Trophoblast cell (in vitro differentiated cells and primary cell): Measurements from ENCODE around the gene AQP12A.
"Not testable (repeated sequence)": the region's sequence is repeated elsewhere in the genome, so short reads cannot be mapped to it uniquely, and the experiment has no call there.

Experiments
- DNase-seq, 2 donors: peaks; one replicate each; pipeline ENCODE4 v3.0.0-alpha.2; 2016
- H2AFZ ChIP-seq: 2 replicates; pipeline ENCODE4 v1.6.1; 2013; ENCODE audit warnings: low read length, moderate library complexity, mild to moderate bottlenecking; ENCODE audit not compliant: insufficient read depth, poor library complexity
- H2AK5ac ChIP-seq: 2 replicates; pipeline ENCODE4 v1.6.1; 2013; ENCODE audit warnings: mild to moderate bottlenecking, low read length
- H2BK120ac ChIP-seq: 2 replicates; pipeline ENCODE4 v1.6.1; 2013; ENCODE audit warnings: low read length, mild to moderate bottlenecking, moderate library complexity; ENCODE audit not compliant: insufficient read depth, poor library complexity
- H2BK12ac ChIP-seq: 2 replicates; pipeline ENCODE4 v1.6.1; 2013; ENCODE audit warnings: mild to moderate bottlenecking, low read length, moderate library complexity
- H2BK5ac ChIP-seq: 2 replicates; pipeline ENCODE4 v1.6.1; 2013; ENCODE audit warnings: low read length, low read depth, moderate library complexity, mild to moderate bottlenecking; ENCODE audit not compliant: poor library complexity
- H3K14ac ChIP-seq: 2 replicates; pipeline ENCODE4 v1.6.1; 2013; ENCODE audit warnings: mild to moderate bottlenecking, low read length
- H3K18ac ChIP-seq: 2 replicates; pipeline ENCODE4 v1.6.1; 2013; ENCODE audit warnings: mild to moderate bottlenecking, low read length
- H3K23ac ChIP-seq: 2 replicates; pipeline ENCODE4 v1.6.1; 2013; ENCODE audit warnings: low read length
- H3K27ac ChIP-seq: 2 replicates; pipeline ENCODE4 v1.5.1; 2013; ENCODE audit warnings: low read depth, mild to moderate bottlenecking, inconsistent platforms, low read length, moderate library complexity
- H3K27me3 ChIP-seq: 2 replicates; pipeline ENCODE4 v1.6.1; 2013; ENCODE audit warnings: inconsistent platforms, mild to moderate bottlenecking, low read length, moderate library complexity; ENCODE audit not compliant: insufficient read depth
- H3K36me3 ChIP-seq, 2 experiments: 1 replicate in 1 of 2; 2 replicates in 1 of 2; pipeline ENCODE4 v1.6.1; 2013; ENCODE audit warnings: low read length in 2 of 2, mild to moderate bottlenecking in 2 of 2, moderate library complexity in 1 of 2; ENCODE audit not compliant: insufficient read depth in 2 of 2, control insufficient read depth in 1 of 2
- H3K4ac ChIP-seq: 2 replicates; pipeline ENCODE4 v1.6.1; 2013; ENCODE audit warnings: low read depth, mild to moderate bottlenecking, low read length, moderate library complexity
- H3K4me1 ChIP-seq, 2 experiments: 1 replicate in 1 of 2; 2 replicates in 1 of 2; pipeline ENCODE4 v1.6.1; 2013; ENCODE audit warnings: low read length in 2 of 2, mild to moderate bottlenecking in 2 of 2, moderate library complexity in 1 of 2; ENCODE audit not compliant: insufficient read depth in 2 of 2, control insufficient read depth in 1 of 2
- H3K4me2 ChIP-seq: 2 replicates; pipeline ENCODE4 v1.6.1; 2013; ENCODE audit warnings: inconsistent platforms, mild to moderate bottlenecking, low read length, moderate library complexity
- H3K4me3 ChIP-seq: 2 replicates; pipeline ENCODE4 v1.5.1; 2013; ENCODE audit warnings: mild to moderate bottlenecking, low read depth, low read length, inconsistent platforms
- H3K79me1 ChIP-seq: one replicate; pipeline ENCODE4 v1.6.1; 2013; ENCODE audit warnings: low read length
- H3K79me2 ChIP-seq: 2 replicates; pipeline ENCODE4 v1.6.1; 2013; ENCODE audit warnings: low read length, mild to moderate bottlenecking; ENCODE audit not compliant: control insufficient read depth, insufficient read depth, poor library complexity
- H3K9ac ChIP-seq: 2 replicates; pipeline ENCODE4 v1.6.1; 2013; ENCODE audit warnings: mild to moderate bottlenecking, low read length
- H3K9me3 ChIP-seq: 2 replicates; pipeline ENCODE4 v1.6.1; 2013; ENCODE audit warnings: low read depth, mild to moderate bottlenecking, control low read depth, inconsistent platforms, low read length; ENCODE audit not compliant: insufficient read depth
- H4K12ac ChIP-seq: 2 replicates; pipeline ENCODE4 v1.6.1; 2013; ENCODE audit warnings: low read depth, mild to moderate bottlenecking, low read length, moderate library complexity
- H4K8ac ChIP-seq: 2 replicates; pipeline ENCODE4 v1.6.1; 2013; ENCODE audit warnings: low read depth, mild to moderate bottlenecking, low read length, moderate library complexity
- H4K91ac ChIP-seq: one replicate; pipeline ENCODE4 v1.6.1; 2013; ENCODE audit warnings: low read depth, mild to moderate bottlenecking, low read length, moderate library complexity
- WGBS: extraction: QIAGEN DNeasy Blood & Tissue Kit; methylation state at CpG from one replicate; pipeline ENCODE4 v1.1.7; 2013; ENCODE audit warnings: missing lambda C conversion rate; ENCODE audit not compliant: insufficient read length, insufficient coverage; ENCODE audit errors: extremely low coverage; 5-methylcytosine and 5-hydroxymethylcytosine counted together

AQP12A gene

GRCh38 chr2:240678043-240678442 is 13.6 kb upstream of the AQP12A start:
- no CpG with 5 or more reads among the region's 14 CpGs for WGBS

GRCh38 chr2:240678909-240679308 is 12.8 kb upstream of the AQP12A start:
- not testable (repeated sequence) for H3K79me2 ChIP-seq, H3K23ac ChIP-seq, H3K4me3 ChIP-seq, H2AK5ac ChIP-seq, H3K4me1 ChIP-seq, H3K4ac ChIP-seq, H4K8ac ChIP-seq, H2BK5ac ChIP-seq, H4K91ac ChIP-seq, H3K27me3 ChIP-seq, DNase-seq, H3K27ac ChIP-seq, H4K12ac ChIP-seq, H3K9me3 ChIP-seq, H3K9ac ChIP-seq, H3K36me3 ChIP-seq, H3K79me1 ChIP-seq, H2BK12ac ChIP-seq, H3K18ac ChIP-seq, H2AFZ ChIP-seq, H2BK120ac ChIP-seq, H3K4me2 ChIP-seq, H3K14ac ChIP-seq
- WGBS: no CpG with 5 or more reads among the region's 19 CpGs

More at GRCh38 chr2:240678043-240678442, 13.6 kb upstream of the AQP12A start:
- H3K4ac ChIP-seq, H3K23ac ChIP-seq, H3K27ac ChIP-seq, H2BK5ac ChIP-seq, H4K91ac ChIP-seq, H3K4me2 ChIP-seq, H3K14ac ChIP-seq, H2BK120ac ChIP-seq, H3K9me3 ChIP-seq, H3K79me2 ChIP-seq, H4K12ac ChIP-seq, H3K79me1 ChIP-seq, H3K27me3 ChIP-seq, DNase-seq, H3K9ac ChIP-seq, H2AFZ ChIP-seq, H3K18ac ChIP-seq, H3K36me3 ChIP-seq, H3K4me3 ChIP-seq, H2BK12ac ChIP-seq, H3K4me1 ChIP-seq, H2AK5ac ChIP-seq, H4K8ac ChIP-seq: not testable (repeated sequence)

- not testable (repeated sequence) for H2BK12ac ChIP-seq, H3K14ac ChIP-seq, H3K18ac ChIP-seq, H3K36me3 ChIP-seq, H4K8ac ChIP-seq, H3K4ac ChIP-seq, H2BK5ac ChIP-seq, H3K79me1 ChIP-seq, H3K23ac ChIP-seq, H3K27me3 ChIP-seq, H3K9me3 ChIP-seq, H2AFZ ChIP-seq, H2BK120ac ChIP-seq, H3K9ac ChIP-seq, H4K91ac ChIP-seq, H2AK5ac ChIP-seq, H3K4me1 ChIP-seq, H4K12ac ChIP-seq, H3K4me3 ChIP-seq, H3K27ac ChIP-seq, H3K79me2 ChIP-seq, H3K4me2 ChIP-seq, DNase-seq
- no CpG with 5 or more reads among the region's 11 CpGs for WGBS
Measured at GRCh38 chr2:240680185-240680584, 11.5 kb upstream of the AQP12A start.

- DNase-seq, H3K27ac ChIP-seq, H3K79me2 ChIP-seq, H2BK120ac ChIP-seq, H3K23ac ChIP-seq, H3K4ac ChIP-seq, H4K12ac ChIP-seq, H2AFZ ChIP-seq, H3K18ac ChIP-seq, H3K9ac ChIP-seq, H3K9me3 ChIP-seq, H3K27me3 ChIP-seq, H4K91ac ChIP-seq, H3K79me1 ChIP-seq, H3K4me3 ChIP-seq, H3K36me3 ChIP-seq, H2AK5ac ChIP-seq, H4K8ac ChIP-seq, H3K14ac ChIP-seq, H3K4me1 ChIP-seq, H3K4me2 ChIP-seq, H2BK5ac ChIP-seq, H2BK12ac ChIP-seq: not testable (repeated sequence)
- WGBS: no CpG with 5 or more reads among the region's 37 CpGs
Measured at GRCh38 chr2:240682431-240683224, 9.0 kb upstream of the AQP12A start, which contains the start of gene AQP12B. Gene AQP12B (minus strand): TSS chr2:240682885. CDS start chr2:240682837, 48 bp downstream.
